Keratinocyte (primary cell): ENCODE data around the gene RPS6KL1. TPM values are rescaled to one million over a fixed set of nuclear protein-coding genes. Genes with fewer than 3 reads are reported as not detected.

Experiments used
- DNase-seq: peaks from one replicate; pipeline ENCODE4 v3.0.0-alpha.2; 2011; ENCODE audit warnings: low read depth, missing footprints, low spot score
- FAIRE-seq: peaks from 2 replicates; lab custom pipeline; 2011; peaks lifted over from hg19 to GRCh38; lab: Jason Lieb, UNC
- H2AFZ ChIP-seq: 2 replicates; pipeline ENCODE4 v1.6.0; 2012; ENCODE audit warnings: low read length, control low read depth, inconsistent platforms; ENCODE audit not compliant: control insufficient read depth
- H3K27ac ChIP-seq: 2 replicates; pipeline ENCODE4 v1.5.1; 2011; ENCODE audit warnings: low read length; ENCODE audit not compliant: control insufficient read depth, insufficient read depth
- H3K27me3 ChIP-seq: 3 replicates; pipeline ENCODE4 v1.6.0; 2011; ENCODE audit warnings: low read length; ENCODE audit not compliant: control insufficient read depth, insufficient read depth; ENCODE audit errors: extremely low read depth
- H3K36me3 ChIP-seq, 2 experiments: 2 replicates in 1 of 2; 3 replicates in 1 of 2; pipeline ENCODE4 v1.5.1; 2011; ENCODE audit warnings: low read length in 2 of 2, mild to moderate bottlenecking in 1 of 2; ENCODE audit not compliant: control insufficient read depth in 2 of 2, insufficient read depth in 2 of 2; ENCODE audit errors: extremely low read depth in 1 of 2
- H3K4me1 ChIP-seq: 3 replicates; pipeline ENCODE4 v1.5.1; 2011; ENCODE audit warnings: low read length; ENCODE audit not compliant: control insufficient read depth, insufficient read depth; ENCODE audit errors: extremely low read depth
- H3K4me2 ChIP-seq: 3 replicates; pipeline ENCODE4 v1.6.0; 2011; ENCODE audit warnings: low read depth, low read length; ENCODE audit not compliant: control insufficient read depth, insufficient read depth; ENCODE audit errors: extremely low read depth
- H3K4me3 ChIP-seq, 3 experiments: fragments of 200-600 bp in 1 of 3; sonication (generic) in 1 of 3; 2 replicates in 2 of 3; 3 replicates in 1 of 3; pipeline ENCODE4 v1.5.1; 2011 to 2016; ENCODE audit warnings: low read length in 3 of 3, mild to moderate bottlenecking in 3 of 3, control low read depth in 2 of 3, inconsistent platforms in 1 of 3, low read depth in 1 of 3, mixed read lengths in 1 of 3, mixed run types in 1 of 3, moderate library complexity in 1 of 3; ENCODE audit not compliant: control insufficient read depth in 2 of 3, insufficient read depth in 2 of 3; ENCODE audit errors: extremely low read depth in 1 of 3
- H3K79me2 ChIP-seq: 2 replicates; pipeline ENCODE4 v1.6.0; 2012; ENCODE audit warnings: low read length; ENCODE audit not compliant: control insufficient read depth, insufficient read depth
- H3K9ac ChIP-seq: 3 replicates; pipeline ENCODE4 v1.6.0; 2011; ENCODE audit warnings: low read length; ENCODE audit not compliant: control insufficient read depth, insufficient read depth; ENCODE audit errors: extremely low read depth
- H3K9me1 ChIP-seq: 3 replicates; pipeline ENCODE4 v1.6.0; 2011; ENCODE audit warnings: low read length; ENCODE audit not compliant: control insufficient read depth, insufficient read depth; ENCODE audit errors: extremely low read depth
- H3K9me3 ChIP-seq: 2 replicates; pipeline ENCODE4 v1.5.1; 2012; ENCODE audit warnings: low read depth, low read length; ENCODE audit not compliant: control insufficient read depth
- H4K20me1 ChIP-seq: 3 replicates; pipeline ENCODE4 v1.6.0; 2011; ENCODE audit warnings: low read length; ENCODE audit not compliant: control insufficient read depth, insufficient read depth; ENCODE audit errors: extremely low read depth
- CTCF ChIP-seq, 3 experiments: IDR thresholded peaks in 1 of 3; conservative IDR thresholded peaks in 1 of 3; optimal IDR thresholded peaks in 1 of 3; 2 replicates in 2 of 3; 3 replicates in 1 of 3; pipeline versions ENCODE3 to v1.5.1; 2011; ENCODE audit warnings: low read length in 3 of 3, mild to moderate bottlenecking in 3 of 3, moderate library complexity in 2 of 3, control low read depth in 1 of 3, inconsistent platforms in 1 of 3; ENCODE audit not compliant: insufficient read depth in 2 of 3; ENCODE audit errors: extremely low read depth in 1 of 3
- EZH2 ChIP-seq: IDR thresholded peaks from one replicate; pipeline ENCODE4 v1.6.1; 2012; ENCODE audit warnings: inconsistent platforms, mild to moderate bottlenecking, low read length, moderate library complexity
- dilution Hi-C: fragments of 300-500 bp; cut with MboI; formaldehyde crosslinking; loops from one replicate; pipeline ENCODE4 v1.7.0; 2020; ENCODE audit warnings: low sequenced_read_pairs; ENCODE audit not compliant: extremely low pct_ligation_motif_present
- polyA plus RNA-seq, 5 experiments: library from polyadenylated mRNA; depleted of rRNA in 3 of 5; stranded (reverse) in 3 of 5; stranded (forward) in 1 of 5; unstranded in 1 of 5; fragments of >200 nt; gene quantifications; 1 replicate in 1 of 5; 2 replicates in 3 of 5; 3 replicates in 1 of 5; pipeline versions ENCODE4 v1.2.1 to v1.2.3, GENCODE V29; 2011 to 2012; ENCODE audit warnings: missing spikeins in 2 of 5, low read depth in 1 of 5, low replicate concordance in 1 of 5

Gene RPS6KL1
- polyA plus RNA-seq, 1 donor (not counting 4 experiments of a cell fraction or from before 2014, with no cell fraction given) = 0.69 TPM

GRCh38 chr14:74882103-74882920 is 40.7 kb downstream of the RPS6KL1 start:
- peaks cover 4 to 20% of the 10 kb centered on the region in 2 experiments for H3K36me3 ChIP-seq
- TF ChIP-seq EZH2 = no peak
- peaks cover 5% of the 10 kb centered on the region for H3K9me1 ChIP-seq
- peak overlapping the region; percentile 93 for H3K9ac ChIP-seq
- peaks cover 54% of the 10 kb centered on the region for H3K79me2 ChIP-seq
- peak overlapping the region; percentile 74 for H2AFZ ChIP-seq
- no peak for DNase-seq
- H3K4me2 ChIP-seq = peak overlapping the region; percentile 98
- peaks cover 19% of the 10 kb centered on the region for H4K20me1 ChIP-seq
- peak overlapping the region; percentile 68 to 85 (median 69) for H3K4me3 ChIP-seq
- peak overlapping the region; percentile 69 for H3K27ac ChIP-seq
- peaks cover 41% of the 10 kb centered on the region for H3K4me1 ChIP-seq
- no peaks in the 10 kb centered on the region for H3K27me3 ChIP-seq
- no peaks in the 10 kb centered on the region for H3K9me3 ChIP-seq
- FAIRE-seq = no peak
- dilution Hi-C loops = no loop called here

DNA sequence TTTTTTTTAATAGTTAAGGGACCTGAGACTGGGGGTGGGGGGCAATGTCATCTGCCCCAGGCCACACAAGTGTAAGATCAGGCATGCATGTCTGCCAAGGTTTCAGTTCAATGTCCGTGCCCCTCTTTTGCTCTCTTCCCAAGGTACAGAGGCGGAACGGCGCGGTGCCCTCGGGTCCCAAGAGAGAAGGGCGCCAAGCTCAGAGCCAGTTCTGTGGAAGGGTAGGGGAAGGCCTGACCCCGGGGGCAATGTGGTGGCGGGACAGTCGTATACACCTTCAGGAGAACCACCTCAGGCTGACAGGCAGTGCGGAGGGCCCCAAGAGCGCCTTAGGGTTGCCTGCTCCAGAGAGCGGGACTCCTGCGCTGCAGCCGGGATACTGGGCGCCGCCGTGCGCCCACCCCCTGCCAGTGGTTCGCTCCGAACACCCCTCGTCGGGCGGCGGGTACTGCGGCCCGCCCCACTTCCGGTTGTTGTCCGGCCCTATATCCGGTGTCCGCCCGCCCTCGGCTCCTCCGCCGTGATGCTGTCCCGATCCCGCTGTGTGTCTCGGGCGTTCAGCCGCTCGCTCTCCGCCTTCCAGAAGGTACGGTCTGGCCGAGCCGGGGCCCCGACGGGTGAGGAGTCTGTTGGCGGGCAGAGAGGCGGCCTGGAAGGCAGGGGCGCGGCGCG is 41.5 kb downstream of the RPS6KL1 start, which contains the start of gene DLST:
Gene DLST (plus strand): TSS at position 486 of the 672 bp plus-strand sequence. CDS start 38 bp downstream, at position 524.
- Histone ChIP-seq H3K27ac (peak within 1 kb of the TSS; percentile 69), H4K20me1 (peaks cover 19% of the 10 kb centered on the region), H3K36me3 (peaks cover 4 to 20% of the 10 kb centered on the region in 2 experiments), H3K9ac (peak within 1 kb of the TSS; percentile 93), H3K4me3 (peak within 1 kb of the TSS; percentile 68 to 85 (median 69)), H3K4me1 (peaks cover 34% of the 10 kb centered on the region), H3K27me3 (no peaks in the 10 kb centered on the region), H3K4me2 (peak within 1 kb of the TSS; percentile 98), H3K9me3 (no peaks in the 10 kb centered on the region), H2AFZ (peak within 1 kb of the TSS; percentile 99), H3K9me1 (peaks cover 5% of the 10 kb centered on the region), H3K79me2 (peaks cover 47% of the 10 kb centered on the region)
- DNase-seq = no peak
- dilution Hi-C loops = no loop called here
- no peak for FAIRE-seq
- TF ChIP-seq CTCF (optimal IDR thresholded peaks at IDR 0.05 in 1 of 3, IDR thresholded peaks at IDR 0.05 in 1 of 3, conservative IDR thresholded peaks at IDR 0.05 in 1 of 3; ENCODE audit: extremely low read depth in 1 of 3, insufficient read depth in 2 of 3, low read length in 3 of 3) = no peak
- TF ChIP-seq EZH2 = no peak
